ENCODE measurements around the gene CCBE1. TPM values are rescaled to one million over a fixed set of nuclear protein-coding genes. Genes with fewer than 3 reads are reported as not detected.

CCBE1 gene
- polyA plus RNA-seq, 1 donor from 2014 or later, result 0.19 TPM

GRCh38 chr18:59419386-59419785 is 277.8 kb downstream of the CCBE1 start:
- no peak overlapping the region for H2AFZ ChIP-seq (ENCODE audit: low read depth, low read length)
- TF ChIP-seq CTCF (IDR thresholded peaks at IDR 0.05; ENCODE audit: poor library complexity, severe bottlenecking), result no peak
- no peak for TF ChIP-seq REST (IDR thresholded peaks at IDR 0.05; ENCODE audit: borderline replicate concordance)
- no peak for TF ChIP-seq MXI1 (conservative IDR thresholded peaks at IDR 0.05; ENCODE audit: poor library complexity, severe bottlenecking)
- H3K4me3 ChIP-seq (ENCODE audit: low read length), result no peak overlapping the region
- no peak overlapping the region for H3K9ac ChIP-seq (ENCODE audit: low read length)
- no peaks in the 10 kb centered on the region for H3K79me2 ChIP-seq (replicated peaks; ENCODE audit: insufficient read depth, low read length)
- H3K9me3 ChIP-seq (ENCODE audit: low read length), result no peaks in the 10 kb centered on the region
- H3F3A ChIP-seq (ENCODE audit: insufficient read depth, low read length, poor library complexity, severe bottlenecking), result no peaks in the 10 kb centered on the region
- no peak overlapping the region for H3K4me2 ChIP-seq (ENCODE audit: low read length)
- no peaks in the 10 kb centered on the region for H3K9me2 ChIP-seq (ENCODE audit: insufficient read depth, low read length)
- no peak overlapping the region for H3K27ac ChIP-seq (ENCODE audit: low read length)
- no peaks in the 10 kb centered on the region for H3K36me3 ChIP-seq (ENCODE audit: insufficient read depth, low read length)
- no peaks in the 10 kb centered on the region for H3K27me3 ChIP-seq (ENCODE audit: insufficient read depth, low read depth, low read length)
- H4K20me1 ChIP-seq (ENCODE audit: insufficient read depth), result no peaks in the 10 kb centered on the region

- Histone ChIP-seq H3K9me2 (ENCODE audit: insufficient read depth, low read length) (no peaks in the 10 kb centered on the region), H3K27me3 (ENCODE audit: insufficient read depth, low read depth, low read length) (no peaks in the 10 kb centered on the region), H3K27ac (ENCODE audit: low read length) (no peak overlapping the region), H3K79me2 (replicated peaks; ENCODE audit: insufficient read depth, low read length) (no peaks in the 10 kb centered on the region), H3K9me3 (ENCODE audit: low read length) (no peaks in the 10 kb centered on the region), H3K36me3 (ENCODE audit: insufficient read depth, low read length) (no peaks in the 10 kb centered on the region), H4K20me1 (ENCODE audit: insufficient read depth) (no peaks in the 10 kb centered on the region), H3K4me3 (ENCODE audit: low read length) (no peak overlapping the region), H2AFZ (ENCODE audit: low read depth, low read length) (no peak overlapping the region), H3K9ac (ENCODE audit: low read length) (no peak overlapping the region), H3K4me2 (ENCODE audit: low read length) (no peak overlapping the region), H3F3A (ENCODE audit: insufficient read depth, low read length, poor library complexity, severe bottlenecking) (no peaks in the 10 kb centered on the region)
- TF ChIP-seq EZH2 (IDR thresholded peaks at IDR 0.05; ENCODE audit: borderline replicate concordance, insufficient read depth, low read length, poor library complexity, severe bottlenecking) (no peak), POLR2AphosphoS5 (IDR thresholded peaks at IDR 0.05) (no peak), CTCF (IDR thresholded peaks at IDR 0.05; ENCODE audit: poor library complexity, severe bottlenecking) (no peak), MXI1 (conservative IDR thresholded peaks at IDR 0.05; ENCODE audit: poor library complexity, severe bottlenecking) (no peak), TAF1 (IDR thresholded peaks at IDR 0.05; ENCODE audit: low read depth) (no peak)
Observed at GRCh38 chr18:59416818-59417217, 280.4 kb downstream of the CCBE1 start.
